Astrocyte (in vitro differentiated cells and primary cell): ENCODE data around the gene CNPY2. TPM values are rescaled to one million over a fixed set of nuclear protein-coding genes. Genes with fewer than 3 reads are reported as not detected.
A peak's percentile ranks its signal among the peaks of the same experiment; 100 is the strongest.
"Not testable (repeated sequence)": the region's sequence is repeated elsewhere in the genome, so short reads cannot be mapped to it uniquely, and the experiment has no call there.

Source experiments
- DNase-seq: peaks from one replicate; pipeline ENCODE4 v3.0.0-alpha.2; 2010; ENCODE audit warnings: low read depth
- FAIRE-seq: peaks from 2 replicates; lab custom pipeline; 2011; peaks lifted over from hg19 to GRCh38; lab: Jason Lieb, UNC
- H2AFZ ChIP-seq: 2 replicates; pipeline ENCODE4 v1.6.0; 2012; ENCODE audit warnings: low read depth, low read length, inconsistent platforms
- H3K27ac ChIP-seq: 2 replicates; pipeline ENCODE4 v1.5.1; 2011; ENCODE audit warnings: low read depth, low read length, inconsistent platforms
- H3K27me3 ChIP-seq: 2 replicates; pipeline ENCODE4 v1.6.0; 2011; ENCODE audit warnings: low read length, inconsistent platforms; ENCODE audit not compliant: insufficient read depth
- H3K36me3 ChIP-seq: 2 replicates; pipeline ENCODE4 v1.5.1; 2011; ENCODE audit warnings: low read length, inconsistent platforms; ENCODE audit not compliant: insufficient read depth
- H3K4me1 ChIP-seq: 2 replicates; pipeline ENCODE4 v1.5.1; 2011; ENCODE audit warnings: low read length, inconsistent platforms; ENCODE audit not compliant: insufficient read depth
- H3K4me2 ChIP-seq: 2 replicates; pipeline ENCODE4 v1.6.0; 2012; ENCODE audit warnings: low read length, inconsistent platforms
- H3K4me3 ChIP-seq: 2 replicates; pipeline ENCODE4 v1.5.1; 2011; ENCODE audit warnings: low read depth, mild to moderate bottlenecking, low read length, inconsistent platforms; ENCODE audit not compliant: insufficient read depth
- H3K79me2 ChIP-seq: 2 replicates; pipeline ENCODE4 v1.6.0; 2012; ENCODE audit warnings: mild to moderate bottlenecking, low read length, inconsistent platforms; ENCODE audit not compliant: insufficient read depth
- H3K9ac ChIP-seq: 2 replicates; pipeline ENCODE4 v1.6.0; 2012; ENCODE audit warnings: mild to moderate bottlenecking, low read length, inconsistent platforms
- H3K9me3 ChIP-seq: 2 replicates; pipeline ENCODE4 v1.5.1; 2012; ENCODE audit warnings: low read depth, mild to moderate bottlenecking, low read length, inconsistent platforms; ENCODE audit not compliant: insufficient read depth
- H4K20me1 ChIP-seq: 2 replicates; pipeline ENCODE4 v1.6.0; 2012; ENCODE audit warnings: low read length, inconsistent platforms; ENCODE audit not compliant: insufficient read depth
- H3K27ac Mint-ChIP-seq: one replicate; pipeline ENCODE4 v1.8.0; 2021; ENCODE audit warnings: mild to moderate bottlenecking, mixed read lengths; ENCODE audit not compliant: unreplicated experiment
- H3K27me3 Mint-ChIP-seq: one replicate; pipeline ENCODE4 v1.8.0; 2021; ENCODE audit warnings: low read depth, mixed read lengths; ENCODE audit not compliant: unreplicated experiment
- H3K36me3 Mint-ChIP-seq: one replicate; pipeline ENCODE4 v1.8.0; 2021; ENCODE audit warnings: low read depth, mixed read lengths; ENCODE audit not compliant: unreplicated experiment
- H3K4me1 Mint-ChIP-seq: one replicate; pipeline ENCODE4 v1.8.0; 2021; ENCODE audit warnings: low read depth, mixed read lengths; ENCODE audit not compliant: unreplicated experiment
- H3K4me3 Mint-ChIP-seq: one replicate; pipeline ENCODE4 v1.8.0; 2021; ENCODE audit warnings: mild to moderate bottlenecking, moderate library complexity, mixed read lengths; ENCODE audit not compliant: unreplicated experiment
- H3K9me3 Mint-ChIP-seq: one replicate; pipeline ENCODE4 v1.8.0; 2021; ENCODE audit warnings: mild to moderate bottlenecking, mixed read lengths; ENCODE audit not compliant: unreplicated experiment
- CTCF ChIP-seq: IDR thresholded peaks from 2 replicates; pipeline ENCODE4 v1.5.1; 2011; ENCODE audit warnings: low read depth, mild to moderate bottlenecking, inconsistent platforms, low read length, moderate library complexity; ENCODE audit not compliant: insufficient read depth
- EZH2 ChIP-seq: IDR thresholded peaks from 2 replicates; pipeline ENCODE4 v1.6.1; 2012; ENCODE audit warnings: mild to moderate bottlenecking, low read length, inconsistent platforms; ENCODE audit not compliant: insufficient read depth
- total RNA-seq: library from RNA; stranded (reverse); gene quantifications from 2 replicates; pipeline ENCODE4 v1.2.1, GENCODE V29; 2021

The CNPY2 gene
- total RNA-seq, 1 donor from 2014 or later: 187 TPM

- Histone ChIP-seq H3K79me2 (peaks cover 2% of the 10 kb centered on the region), H4K20me1 (peaks cover 5% of the 10 kb centered on the region), H2AFZ (no peak overlapping the region), H3K4me1 (no peaks in the 10 kb centered on the region), H3K27ac (no peak overlapping the region), H3K9me3 (no peaks in the 10 kb centered on the region), H3K27me3 (no peaks in the 10 kb centered on the region), H3K4me3 (no peak overlapping the region), H3K9ac (no peak overlapping the region), H3K36me3 (peaks cover 43% of the 10 kb centered on the region), H3K4me2 (no peak overlapping the region)
- TF ChIP-seq CTCF: no peak
- no peak for TF ChIP-seq EZH2
- DNase-seq: no peak
- Mint-ChIP-seq H3K27me3 (no peaks in the 10 kb centered on the region), H3K4me3 (no peak overlapping the region), H3K27ac (peak overlapping the region; percentile 24), H3K4me1 (peaks cover 3% of the 10 kb centered on the region), H3K36me3 (peaks cover 38% of the 10 kb centered on the region), H3K9me3 (no peaks in the 10 kb centered on the region)
- FAIRE-seq: no peak
Measured at GRCh38 chr12:56350662-56351061, 34.9 kb upstream of the CNPY2 start.

GRCh38 chr12:56348776-56349175 lies 33.0 kb upstream of the CNPY2 start:
- H3K4me2 ChIP-seq: no peak overlapping the region
- no peak overlapping the region for H3K27ac ChIP-seq
- H2AFZ ChIP-seq: no peak overlapping the region
- Mint-ChIP-seq H3K27ac (no peak overlapping the region), H3K36me3 (peaks cover 39% of the 10 kb centered on the region), H3K27me3 (no peaks in the 10 kb centered on the region), H3K9me3 (no peaks in the 10 kb centered on the region), H3K4me1 (peaks cover 3% of the 10 kb centered on the region), H3K4me3 (no peak overlapping the region)
- FAIRE-seq: no peak
- no peaks in the 10 kb centered on the region for H3K9me3 ChIP-seq
- H3K36me3 ChIP-seq: peaks cover 34% of the 10 kb centered on the region
- H3K4me3 ChIP-seq: no peak overlapping the region
- H3K79me2 ChIP-seq: no peaks in the 10 kb centered on the region
- no peaks in the 10 kb centered on the region for H3K4me1 ChIP-seq
- no peak for TF ChIP-seq CTCF
- no peak for TF ChIP-seq EZH2
- DNase-seq: no peak
- no peaks in the 10 kb centered on the region for H4K20me1 ChIP-seq
- H3K27me3 ChIP-seq: no peaks in the 10 kb centered on the region
- H3K9ac ChIP-seq: no peak overlapping the region

- H3K27ac Mint-ChIP-seq, H3K9me3 Mint-ChIP-seq, H3K79me2 ChIP-seq, DNase-seq, H3K9ac ChIP-seq, H3K9me3 ChIP-seq, H3K27me3 Mint-ChIP-seq, H3K4me2 ChIP-seq, H3K27ac ChIP-seq, H2AFZ ChIP-seq, H3K4me3 ChIP-seq, H3K27me3 ChIP-seq, H4K20me1 ChIP-seq, H3K4me1 Mint-ChIP-seq, H3K4me1 ChIP-seq, H3K4me3 Mint-ChIP-seq, FAIRE-seq: not testable (repeated sequence)
- peaks cover 37% of the 10 kb centered on the region for H3K36me3 ChIP-seq
- H3K36me3 Mint-ChIP-seq: peaks cover 47% of the 10 kb centered on the region
Measured at GRCh38 chr12:56347255-56347654, 31.5 kb upstream of the CNPY2 start.
